H1 (cell line): ENCODE results near the gene GIPC2. TPM values are rescaled to one million over a fixed set of nuclear protein-coding genes. Genes with fewer than 3 reads are reported as not detected.

Experiments used
- CTCF ChIA-PET: fragments of 300-600 bp; sonication (Branson Sonifier 250); formaldehyde crosslinking; loops from one replicate; lab custom pipeline; 2021; ENCODE audit not compliant: partially characterized antibody; lab: Charles Lee
- POLR2A ChIA-PET: fragments of 300-600 bp; sonication (Branson Sonifier 250); formaldehyde crosslinking; loops from one replicate; lab custom pipeline; 2021; ENCODE audit warnings: inconsistent platforms; ENCODE audit not compliant: partially characterized antibody; lab: Charles Lee
- DNase-seq, 2 experiments: peaks; one replicate each; pipeline versions ENCODE4 v3.0.0 to v3.0.0-alpha.2; 2010 to 2022; ENCODE audit warnings: low spot score in 2 of 2, low read depth in 1 of 2, mixed read lengths in 1 of 2
- FAIRE-seq: peaks from 2 replicates; lab custom pipeline; 2011; peaks lifted over from hg19 to GRCh38; lab: Jason Lieb, UNC
- H2AFZ ChIP-seq: 2 replicates; pipeline ENCODE4 v1.8.1; 2012; ENCODE audit warnings: low read length, inconsistent platforms
- H2AK5ac ChIP-seq: 2 replicates; pipeline ENCODE4 v1.6.1; 2013; ENCODE audit warnings: low read depth, low read length
- H2BK120ac ChIP-seq: replicated peaks from 2 replicates; pipeline ENCODE3; 2013; ENCODE audit warnings: low read depth, low read length, inconsistent platforms
- H2BK12ac ChIP-seq: 2 replicates; pipeline ENCODE4 v1.6.1; 2013; ENCODE audit warnings: low read depth, low read length
- H2BK15ac ChIP-seq: 2 replicates; pipeline ENCODE4 v1.6.1; 2013; ENCODE audit warnings: low read length
- H2BK20ac ChIP-seq: 2 replicates; pipeline ENCODE4 v1.6.1; 2013; ENCODE audit warnings: low read length
- H2BK5ac ChIP-seq: 2 replicates; pipeline ENCODE4 v1.6.1; 2013; ENCODE audit warnings: low read depth, low read length
- H3K14ac ChIP-seq: 2 replicates; pipeline ENCODE4 v1.6.1; 2013; ENCODE audit warnings: inconsistent platforms; ENCODE audit not compliant: insufficient read length
- H3K18ac ChIP-seq: 2 replicates; pipeline ENCODE4 v1.6.1; 2013; ENCODE audit warnings: low read length; ENCODE audit errors: extremely low read depth
- H3K23ac ChIP-seq: 2 replicates; pipeline ENCODE4 v1.6.1; 2013; ENCODE audit warnings: inconsistent platforms; ENCODE audit not compliant: insufficient read length
- H3K23me2 ChIP-seq: 2 replicates; pipeline ENCODE4 v1.6.1; 2013; ENCODE audit warnings: low read depth, low read length
- H3K27ac ChIP-seq: 2 replicates; pipeline ENCODE4 v1.6.1; 2011; ENCODE audit warnings: low read depth, low read length, inconsistent platforms
- H3K27me3 ChIP-seq, 4 experiments: replicated peaks in 1 of 4; 1 replicate in 1 of 4; 2 replicates in 3 of 4; pipeline versions ENCODE4 v1.6.1 to v1.8.1; 2011 to 2013; ENCODE audit warnings: low read length in 3 of 4, mild to moderate bottlenecking in 3 of 4, inconsistent platforms in 2 of 4, mixed read lengths in 2 of 4, moderate library complexity in 1 of 4; ENCODE audit not compliant: control insufficient read depth in 3 of 4, insufficient read depth in 3 of 4; ENCODE audit errors: extremely low read depth in 1 of 4
- H3K36me3 ChIP-seq, 4 experiments: 2 replicates each; pipeline versions ENCODE4 v1.6.1 to v1.8.1; 2011 to 2013; ENCODE audit warnings: mild to moderate bottlenecking in 4 of 4, low read length in 3 of 4, moderate library complexity in 2 of 4, control low read depth in 1 of 4, inconsistent platforms in 1 of 4; ENCODE audit not compliant: insufficient read depth in 4 of 4, control insufficient read depth in 2 of 4
- H3K4ac ChIP-seq: replicated peaks from 2 replicates; pipeline ENCODE3; 2013; ENCODE audit warnings: low read length, low read depth, mixed read lengths, inconsistent platforms; ENCODE audit not compliant: insufficient read length
- H3K4me1 ChIP-seq, 4 experiments: replicated peaks in 1 of 4; 1 replicate in 1 of 4; 2 replicates in 3 of 4; pipeline versions ENCODE4 v1.6.1 to v1.8.1; 2011 to 2013; ENCODE audit warnings: low read length in 3 of 4, inconsistent platforms in 2 of 4, mixed read lengths in 1 of 4; ENCODE audit not compliant: insufficient read depth in 4 of 4, control insufficient read depth in 3 of 4
- H3K4me2 ChIP-seq, 2 experiments: 2 replicates each; pipeline versions ENCODE4 v1.6.1 to v1.8.1; 2011 to 2013; ENCODE audit warnings: low read depth in 2 of 2, low read length in 2 of 2, control low read depth in 1 of 2, inconsistent platforms in 1 of 2, mild to moderate bottlenecking in 1 of 2; ENCODE audit not compliant: insufficient read depth in 1 of 2
- H3K4me3 ChIP-seq, 4 experiments: fragments of 200-600, 300-600 bp in 1 of 4; sonication (generic), shearing (Covaris generic), sonication (Bioruptor Twin) in 1 of 4; 2 replicates each; pipeline versions ENCODE4 v1.5.1 to v1.8.1; 2011 to 2016; ENCODE audit warnings: low read length in 4 of 4, low read depth in 3 of 4, control low read depth in 2 of 4, inconsistent platforms in 2 of 4, mild to moderate bottlenecking in 2 of 4, mixed read lengths in 1 of 4, moderate library complexity in 1 of 4; ENCODE audit not compliant: insufficient read depth in 2 of 4; ENCODE audit errors: extremely low read depth in 1 of 4
- H3K56ac ChIP-seq: replicated peaks from 2 replicates; pipeline ENCODE3; 2013; ENCODE audit warnings: low read depth, mild to moderate bottlenecking, mixed read lengths, low read length, inconsistent platforms; ENCODE audit not compliant: insufficient read length
- H3K79me1 ChIP-seq: 2 replicates; pipeline ENCODE4 v1.6.1; 2013; ENCODE audit warnings: low read depth, low read length, control low read depth
- H3K79me2 ChIP-seq, 2 experiments: 2 replicates each; pipeline versions ENCODE4 v1.6.1 to v1.8.1; 2012 to 2013; ENCODE audit warnings: low read length in 2 of 2, mild to moderate bottlenecking in 2 of 2, inconsistent platforms in 1 of 2; ENCODE audit not compliant: insufficient read depth in 2 of 2, control insufficient read depth in 1 of 2
- H3K9ac ChIP-seq, 4 experiments: replicated peaks in 1 of 4; 1 replicate in 1 of 4; 2 replicates in 3 of 4; pipeline versions ENCODE4 v1.6.1 to v1.8.1; 2011 to 2013; ENCODE audit warnings: low read depth in 3 of 4, low read length in 3 of 4, control low read depth in 2 of 4, mild to moderate bottlenecking in 2 of 4, moderate library complexity in 2 of 4, inconsistent platforms in 1 of 4; ENCODE audit errors: extremely low read depth in 1 of 4
- H3K9me3 ChIP-seq, 2 experiments: 2 replicates each; pipeline versions ENCODE4 v1.6.1 to v1.8.1; 2012 to 2013; ENCODE audit warnings: mild to moderate bottlenecking in 2 of 2, moderate library complexity in 2 of 2, control low read depth in 1 of 2, inconsistent platforms in 1 of 2, low read depth in 1 of 2, low read length in 1 of 2, mixed read lengths in 1 of 2; ENCODE audit not compliant: insufficient read depth in 2 of 2
- H4K20me1 ChIP-seq, 2 experiments: replicated peaks in 1 of 2; 2 replicates each; pipeline versions ENCODE3 to v1.8.1; 2011 to 2013; ENCODE audit warnings: inconsistent platforms in 2 of 2, low read length in 2 of 2, mild to moderate bottlenecking in 1 of 2; ENCODE audit not compliant: insufficient read depth in 2 of 2, control insufficient read depth in 1 of 2
- H4K5ac ChIP-seq: 2 replicates; pipeline ENCODE4 v1.6.1; 2013; ENCODE audit warnings: low read length, low read depth, mixed read lengths, inconsistent platforms; ENCODE audit not compliant: insufficient read length
- H4K8ac ChIP-seq: 2 replicates; pipeline ENCODE4 v1.8.0; 2013; ENCODE audit warnings: mild to moderate bottlenecking, moderate library complexity, low read length, inconsistent platforms; ENCODE audit not compliant: insufficient read depth; ENCODE audit errors: extremely low read depth
- H4K91ac ChIP-seq: replicated peaks from 2 replicates; pipeline ENCODE3; 2013; ENCODE audit warnings: low read length, mixed read lengths, inconsistent platforms; ENCODE audit not compliant: insufficient read length
- CBX8 ChIP-seq: fragments of 300-800, 300-1000 bp; sonication (generic); IDR thresholded peaks from 2 replicates; pipeline ENCODE4 v1.7.1; 2016; ENCODE audit warnings: low read depth, low read length, borderline replicate concordance
- CHD1 ChIP-seq: IDR thresholded peaks from 2 replicates; pipeline ENCODE4 v1.6.1; 2012; ENCODE audit warnings: low read depth, low read length, improper control_type of control experiment
- HDAC2 ChIP-seq, 2 experiments: fragments of 300-600 bp in 1 of 2; sonication (generic) in 1 of 2; IDR thresholded peaks; 2 replicates each; pipeline ENCODE4 v1.6.1; 2011 to 2012; ENCODE audit warnings: low read depth in 2 of 2, low read length in 2 of 2, mild to moderate bottlenecking in 2 of 2, moderate library complexity in 2 of 2, borderline replicate concordance in 1 of 2, inconsistent platforms in 1 of 2
- JUND ChIP-seq: IDR thresholded peaks from 2 replicates; pipeline ENCODE4 v1.6.1; 2011; ENCODE audit warnings: mild to moderate bottlenecking, improper control_type of control experiment, low read length
- NANOG ChIP-seq: IDR thresholded peaks from 2 replicates; pipeline ENCODE4 v1.6.1; 2011; ENCODE audit warnings: low read length, low read depth, mild to moderate bottlenecking, inconsistent platforms; ENCODE audit not compliant: insufficient read depth, poor library complexity, severe bottlenecking
- PHF8 ChIP-seq: fragments of 200-600 bp; sonication (generic); conservative IDR thresholded peaks from 2 replicates; pipeline ENCODE4 v1.7.1; 2012; ENCODE audit warnings: low read depth, mild to moderate bottlenecking, inconsistent platforms, low read length, moderate library complexity
- SAP30 ChIP-seq: fragments of 300-600 bp; sonication (generic); IDR thresholded peaks from 2 replicates; pipeline ENCODE4 v1.7.1; 2012; ENCODE audit warnings: low read length, moderate library complexity, mild to moderate bottlenecking, inconsistent platforms; ENCODE audit not compliant: insufficient read depth, insufficient replicate concordance
- SP1 ChIP-seq: IDR thresholded peaks from 2 replicates; pipeline ENCODE4 v1.6.1; 2011; ENCODE audit warnings: low read depth, low read length
- SUZ12 ChIP-seq: fragments of 200-600 bp; sonication (generic); IDR thresholded peaks from 2 replicates; pipeline ENCODE4 v1.6.1; 2012; ENCODE audit warnings: mild to moderate bottlenecking, inconsistent platforms, low read length, moderate library complexity, mixed read lengths
- TAF1 ChIP-seq: IDR thresholded peaks from 2 replicates; pipeline ENCODE4 v1.6.1; 2011; ENCODE audit warnings: mild to moderate bottlenecking, low read depth, low read length
- TCF12 ChIP-seq: IDR thresholded peaks from 2 replicates; pipeline ENCODE4 v1.6.1; 2011; ENCODE audit warnings: low read depth, mild to moderate bottlenecking, low read length
- YY1 ChIP-seq: IDR thresholded peaks from 2 replicates; pipeline ENCODE4 v1.6.1; 2011; ENCODE audit warnings: low read depth, mild to moderate bottlenecking, low read length
- ZNF274 ChIP-seq: IDR thresholded peaks from 2 replicates; pipeline ENCODE4 v1.7.0; 2012; ENCODE audit warnings: low read length, borderline replicate concordance; ENCODE audit errors: extremely low read depth
- WGBS, 2 experiments: shearing (Covaris generic) in 1 of 2; methylation state at CpG; one replicate each; pipeline versions ENCODE4 v1.1.6 to v1.1.7; 2013 to 2015; ENCODE audit warnings: low lambda C conversion rate in 2 of 2, mixed read lengths in 2 of 2, inconsistent platforms in 1 of 2, low coverage in 1 of 2, missing lambda C conversion rate in 1 of 2; ENCODE audit not compliant: insufficient replicate concordance in 2 of 2, insufficient coverage in 1 of 2, insufficient read length in 1 of 2; ENCODE audit errors: extremely low coverage in 1 of 2, missing lambda C conversion rate in 1 of 2; 5-methylcytosine and 5-hydroxymethylcytosine counted together
- polyA plus RNA-seq, 7 experiments: library from polyadenylated mRNA; depleted of rRNA in 3 of 7; stranded (reverse) in 5 of 7; unstranded in 2 of 7; fragments of >200 nt in 5 of 7; fragments of 200-250 nt in 2 of 7; gene quantifications; 1 replicate in 5 of 7; 2 replicates in 1 of 7; 4 replicates in 1 of 7; pipeline versions ENCODE4 v1.2.1 to v1.2.3, GENCODE V29; 2011 to 2013; ENCODE audit warnings: missing spikeins in 2 of 7, mixed read lengths in 2 of 7
- total RNA-seq: library from RNA; stranded (reverse); fragmentation: NEBNext Ultra II Directional; extraction: Animal tissue kit (Norgen Biotek cat#: 25700); gene quantifications from 2 replicates; pipeline ENCODE4 v1.2.1, GENCODE V29; 2021

The GIPC2 gene
- total and polyA plus RNA-seq, 2 of the 8 experiments (the other 6 are each of a cell fraction or from before 2014, with no cell fraction given) = 0.29 to 0.69 TPM

GRCh38 chr1:78068681-78069283, 23.0 kb downstream of the GIPC2 start:
- Histone ChIP-seq H3K9me3 (no peaks in the 10 kb centered on the region), H4K5ac (no peak overlapping the region), H3K4ac (no peak overlapping the region), H2BK20ac (no peak overlapping the region), H3K23ac (no peak overlapping the region), H3K14ac (no peak overlapping the region), H3K9ac (no peak overlapping the region), H2AK5ac (no peak overlapping the region), H2AFZ (no peak overlapping the region), H3K36me3 (no peaks in the 10 kb centered on the region), H2BK15ac (no peak overlapping the region), H3K4me2 (no peak overlapping the region), H3K27me3 (no peaks in the 10 kb centered on the region), H3K56ac (no peak overlapping the region), H4K20me1 (no peaks in the 10 kb centered on the region), H2BK12ac (no peak overlapping the region), H3K27ac (no peak overlapping the region), H3K4me3 (no peak overlapping the region), H4K8ac (no peak overlapping the region), H3K18ac (no peak overlapping the region), H2BK5ac (no peak overlapping the region), H3K23me2 (no peaks in the 10 kb centered on the region), H3K4me1 (no peaks in the 10 kb centered on the region), H4K91ac (no peak overlapping the region), H2BK120ac (no peak overlapping the region), H3K79me2 (no peaks in the 10 kb centered on the region), H3K79me1 (no peaks in the 10 kb centered on the region)
- ChIA-PET CTCF (no interaction called here), POLR2A (no interaction called here)
- 95% methylated on average over 3 of the region's 3 CpGs; no CpG with 5 or more reads in 1 of the 2 experiments for WGBS, 2 experiments
- DNase-seq = no peak
- FAIRE-seq = no peak
- TF ChIP-seq TCF12 = no peak
- no peak for TF ChIP-seq HDAC2 (IDR thresholded peaks at IDR 0.05; ENCODE audit: borderline replicate concordance in 1 of 2, low read depth in 2 of 2, low read length in 2 of 2)
- no peak for TF ChIP-seq SAP30
- TF ChIP-seq ZNF274 = no peak
- TF ChIP-seq SUZ12 = no peak
- no peak for TF ChIP-seq YY1
- TF ChIP-seq SP1 = no peak
- no peak for TF ChIP-seq TAF1
- TF ChIP-seq CHD1 = no peak
- no peak for TF ChIP-seq JUND
- no peak for TF ChIP-seq NANOG
- TF ChIP-seq CBX8 = no peak
- TF ChIP-seq PHF8 = no peak
